DMS 273 treated with DMSO at 0.1 percent for 48 hours (cell line): ENCODE measurements around the gene BCL11A.

Experiments
- DNase-seq: peaks from one replicate; lab custom pipeline; 2025; lab: John Stamatoyannopoulos, UW

BCL11A gene

DNA sequence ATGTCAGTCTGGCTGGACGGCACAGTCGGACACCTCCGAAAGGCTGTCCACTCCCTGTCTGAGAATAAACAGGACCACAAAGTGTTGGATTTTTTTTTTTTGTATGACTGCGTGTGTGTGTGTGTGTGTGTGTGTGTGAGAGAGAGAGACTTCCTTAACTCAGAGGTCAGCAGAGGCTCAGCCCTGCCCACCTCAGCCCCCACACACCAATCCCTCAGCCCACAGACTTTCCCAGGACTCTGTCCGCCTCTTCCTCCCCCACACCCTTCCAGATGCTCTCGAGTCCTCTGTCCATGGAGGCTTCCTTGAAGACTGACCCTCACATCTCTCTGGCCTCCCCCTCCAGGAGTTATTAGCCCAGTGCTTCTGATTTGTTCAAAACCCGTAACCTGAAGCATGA, 147.3 kb downstream of the BCL11A start:
- no peak for DNase-seq

DNA sequence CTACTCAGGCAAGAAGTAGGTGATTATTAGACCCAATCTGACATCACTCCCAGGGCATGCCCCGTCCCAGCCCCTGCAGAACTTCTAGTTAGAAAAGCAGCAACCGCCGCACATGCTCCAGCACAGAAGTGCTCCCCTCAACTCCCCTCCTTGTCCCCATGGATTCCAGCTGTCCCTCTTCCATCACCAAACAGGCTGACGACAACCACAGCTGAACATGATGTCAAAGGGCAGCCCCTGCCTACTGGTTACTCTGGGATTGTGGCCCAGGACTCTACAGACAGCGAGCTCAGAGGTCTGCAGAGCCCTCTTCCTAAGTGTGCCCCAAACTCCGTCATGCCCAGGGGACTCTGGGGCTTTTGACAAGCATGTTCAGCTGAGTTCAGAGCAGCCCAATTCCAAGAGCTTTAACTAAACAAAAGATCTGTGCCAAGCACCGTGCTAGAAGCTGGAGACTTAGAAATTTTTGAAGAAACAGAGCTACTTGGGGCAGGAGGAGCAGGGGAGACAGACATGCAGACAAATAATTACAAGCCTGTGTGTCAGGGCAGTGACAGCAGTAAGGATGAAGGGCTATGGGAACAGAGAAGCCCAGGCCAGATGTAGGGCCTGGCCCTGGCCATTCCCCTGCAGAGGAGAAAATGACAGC, 148.1 kb downstream of the BCL11A start:
- no peak for DNase-seq
